Measurements from ENCODE around the gene ANAPC7. TPM values are rescaled to one million over a fixed set of nuclear protein-coding genes. Genes with fewer than 3 reads are reported as not detected.

The ANAPC7 gene
- total RNA-seq, 3 donors from 2014 or later = 31.9 to 50.3 (median 32.8) TPM

DNA sequence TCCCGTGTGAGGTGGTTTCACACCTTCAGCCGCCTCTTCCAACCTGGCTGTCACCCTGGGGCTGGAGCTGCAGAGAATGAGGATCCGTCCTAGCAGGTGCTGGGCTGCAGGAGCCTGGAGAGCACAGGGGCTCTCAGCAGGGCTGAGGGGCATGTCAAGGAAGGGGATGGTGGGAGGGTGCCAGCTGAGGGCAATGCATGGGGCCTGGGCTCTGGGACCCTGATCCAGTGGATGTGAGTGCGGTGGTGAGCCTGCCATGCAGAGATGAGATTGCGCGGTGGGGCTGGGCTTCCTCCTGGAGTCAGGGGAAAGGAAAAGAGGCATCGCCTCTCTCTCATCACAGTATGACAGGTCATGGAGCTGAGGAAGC, 31.5 kb downstream of the ANAPC7 start:
- intact Hi-C loops (cut with DNase I, micrococcal nuclease) = no loop called here
- no peaks in the 10 kb centered on the region for H3K9me3 ChIP-seq
- no peak for DNase-seq
- TF ChIP-seq, protein P1, sequence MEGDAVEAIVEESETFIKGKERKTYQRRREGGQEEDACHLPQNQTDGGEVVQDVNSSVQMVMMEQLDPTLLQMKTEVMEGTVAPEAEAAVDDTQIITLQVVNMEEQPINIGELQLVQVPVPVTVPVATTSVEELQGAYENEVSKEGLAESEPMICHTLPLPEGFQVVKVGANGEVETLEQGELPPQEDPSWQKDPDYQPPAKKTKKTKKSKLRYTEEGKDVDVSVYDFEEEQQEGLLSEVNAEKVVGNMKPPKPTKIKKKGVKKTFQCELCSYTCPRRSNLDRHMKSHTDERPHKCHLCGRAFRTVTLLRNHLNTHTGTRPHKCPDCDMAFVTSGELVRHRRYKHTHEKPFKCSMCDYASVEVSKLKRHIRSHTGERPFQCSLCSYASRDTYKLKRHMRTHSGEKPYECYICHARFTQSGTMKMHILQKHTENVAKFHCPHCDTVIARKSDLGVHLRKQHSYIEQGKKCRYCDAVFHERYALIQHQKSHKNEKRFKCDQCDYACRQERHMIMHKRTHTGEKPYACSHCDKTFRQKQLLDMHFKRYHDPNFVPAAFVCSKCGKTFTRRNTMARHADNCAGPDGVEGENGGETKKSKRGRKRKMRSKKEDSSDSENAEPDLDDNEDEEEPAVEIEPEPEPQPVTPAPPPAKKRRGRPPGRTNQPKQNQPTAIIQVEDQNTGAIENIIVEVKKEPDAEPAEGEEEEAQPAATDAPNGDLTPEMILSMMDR (IDR thresholded peaks at IDR 0.05) = no peak
- peaks cover 7% of the 10 kb centered on the region for H3K36me3 ChIP-seq (ENCODE audit: low read depth)
- no peaks in the 10 kb centered on the region for H3K4me1 ChIP-seq (ENCODE audit: low read depth)
- no peak for ATAC-seq
- H3K4me3 ChIP-seq = no peak overlapping the region

DNA sequence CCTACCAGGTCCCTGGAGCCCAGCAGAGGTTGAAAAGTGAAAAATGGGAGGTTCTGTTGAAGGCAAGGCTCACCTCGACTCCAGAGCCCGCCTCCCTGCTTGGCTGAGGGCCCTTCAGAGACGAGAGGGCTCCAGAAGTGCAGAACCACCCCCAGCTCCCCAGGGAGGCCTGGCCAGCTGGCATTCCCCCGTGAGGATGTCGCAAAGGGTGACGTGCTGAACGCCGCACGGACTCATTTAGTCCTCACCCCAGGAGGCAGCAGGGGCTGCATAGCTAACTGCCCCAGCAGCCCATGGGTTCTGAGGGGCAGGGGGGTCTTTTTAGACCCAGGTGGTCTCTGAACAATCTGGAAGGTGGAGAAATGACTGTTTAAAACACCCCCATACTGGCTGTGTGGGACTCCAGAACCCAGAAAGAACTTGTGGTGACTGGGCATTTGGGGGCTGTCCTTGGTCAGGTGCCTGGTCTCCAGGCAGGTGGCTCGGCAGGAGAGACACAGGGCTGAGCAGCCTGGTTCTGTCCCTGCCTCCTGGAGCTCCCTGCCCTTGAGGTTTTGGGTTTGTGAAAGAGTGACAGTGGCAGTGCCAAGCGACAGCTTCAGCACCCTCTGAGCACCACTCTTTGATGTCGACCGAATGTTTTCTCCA, 32.0 kb downstream of the ANAPC7 start:
- intact Hi-C loops (cut with DNase I, micrococcal nuclease) = no loop called here
- H3K9me3 ChIP-seq = no peaks in the 10 kb centered on the region
- DNase-seq = no peak
- ATAC-seq = no peak
- peaks cover 7% of the 10 kb centered on the region for H3K36me3 ChIP-seq (ENCODE audit: low read depth)
- H3K4me3 ChIP-seq = no peak overlapping the region
- TF ChIP-seq, protein P1 (IDR thresholded peaks at IDR 0.05) = no peak
- H3K4me1 ChIP-seq (ENCODE audit: low read depth) = no peaks in the 10 kb centered on the region

DNA sequence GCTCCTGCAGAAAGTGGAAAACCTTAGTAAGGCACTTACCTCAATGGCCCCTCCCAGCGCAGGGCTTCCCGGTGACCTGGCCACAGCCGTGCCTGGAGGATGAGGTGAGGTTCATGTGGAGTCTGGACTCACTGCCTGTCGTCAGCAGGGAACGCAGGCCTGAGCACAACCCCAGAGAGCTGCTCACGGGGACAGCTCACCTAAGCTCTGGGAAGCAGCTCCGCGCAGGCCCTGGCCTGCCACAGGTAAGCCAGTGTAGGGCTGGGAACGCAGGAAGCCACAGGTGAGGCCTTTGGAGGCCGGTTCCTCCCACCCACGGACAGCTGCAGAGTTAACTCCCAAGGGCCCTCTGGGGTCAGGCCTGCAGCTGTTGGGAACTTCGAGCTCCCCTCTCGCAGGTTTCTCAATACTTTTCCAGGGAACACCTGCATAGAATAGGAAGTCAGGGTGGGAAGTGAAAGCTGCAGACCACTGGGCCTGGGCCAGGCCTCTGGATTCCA, 32.7 kb downstream of the ANAPC7 start:
- DNase-seq (no peak), ATAC-seq (no peak)
- no peaks in the 10 kb centered on the region for H3K9me3 ChIP-seq
- intact Hi-C loops (cut with DNase I, micrococcal nuclease) = no loop called here
- H3K4me3 ChIP-seq = no peak overlapping the region
- TF ChIP-seq, protein P1 (IDR thresholded peaks at IDR 0.05) = no peak
- no peaks in the 10 kb centered on the region for H3K4me1 ChIP-seq (ENCODE audit: low read depth)
- H3K36me3 ChIP-seq (ENCODE audit: low read depth) = peaks cover 7% of the 10 kb centered on the region

DNA sequence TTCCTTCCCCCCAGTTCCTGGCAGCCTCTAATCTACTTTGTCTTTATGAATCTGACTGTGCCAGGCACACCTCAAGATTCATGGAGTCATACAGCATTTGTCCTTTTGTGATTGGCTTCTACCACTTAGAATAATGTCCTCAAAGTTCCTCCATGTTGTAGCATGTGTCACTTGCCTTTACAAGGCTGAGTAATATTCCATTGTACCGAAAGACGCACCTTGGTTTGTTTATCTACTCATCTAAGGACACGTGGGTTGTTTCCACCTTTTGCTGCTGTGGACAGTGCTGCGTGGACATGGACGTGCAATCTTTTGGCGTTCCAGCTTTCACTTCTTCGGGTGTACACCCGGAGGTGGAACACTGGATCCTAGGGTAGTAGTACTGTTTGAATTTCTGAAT, 33.5 kb downstream of the ANAPC7 start:
- TF ChIP-seq, protein P1 (IDR thresholded peaks at IDR 0.05) = no peak
- H3K4me3 ChIP-seq = no peak overlapping the region
- intact Hi-C loops (cut with DNase I, micrococcal nuclease) = no loop called here
- no peaks in the 10 kb centered on the region for H3K9me3 ChIP-seq
- peaks cover under 1% of the 10 kb centered on the region for H3K36me3 ChIP-seq (ENCODE audit: low read depth)
- no peaks in the 10 kb centered on the region for H3K4me1 ChIP-seq (ENCODE audit: low read depth)
- no peak for ATAC-seq
- no peak for DNase-seq

DNA sequence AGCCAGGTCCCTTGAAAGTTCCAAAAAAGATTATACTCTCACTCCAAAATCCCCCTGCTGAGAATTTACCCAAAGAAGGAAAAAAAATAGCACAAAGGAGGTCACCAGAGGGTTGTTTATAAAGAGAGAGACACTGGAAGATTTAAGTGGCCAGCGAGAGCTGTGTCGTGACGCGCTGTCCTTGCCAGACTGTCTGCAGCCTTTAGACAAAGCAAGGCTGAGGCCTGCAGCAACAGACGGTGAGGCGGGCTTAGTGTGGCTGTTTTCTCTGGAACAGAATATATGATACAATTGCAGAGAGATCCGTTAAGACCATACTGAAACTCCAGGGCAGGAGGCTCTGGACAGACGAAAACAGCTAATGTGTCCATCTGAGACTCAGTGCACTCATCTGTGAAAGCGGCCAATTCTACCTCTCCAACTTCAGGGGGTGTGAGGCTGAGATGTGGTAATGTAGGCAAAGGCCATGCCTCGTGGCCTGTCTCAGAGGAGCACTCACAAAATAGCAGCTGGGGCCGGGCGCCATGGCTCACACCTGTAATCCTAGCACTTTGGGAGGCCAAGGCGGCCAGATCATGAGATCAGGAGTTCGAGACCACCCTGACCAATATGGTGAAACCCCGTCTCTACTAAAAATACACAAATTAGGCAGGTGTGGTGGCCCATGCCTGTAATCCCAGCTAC, 36.2 kb downstream of the ANAPC7 start:
- no peaks in the 10 kb centered on the region for H3K4me1 ChIP-seq (ENCODE audit: low read depth)
- no peak overlapping the region for H3K4me3 ChIP-seq
- ATAC-seq (peak; percentile 17), DNase-seq (peak in 1 of 3 donors; percentile 30)
- intact Hi-C loops (cut with DNase I, micrococcal nuclease) = no loop called here
- H3K36me3 ChIP-seq (ENCODE audit: low read depth) = no peaks in the 10 kb centered on the region
- H3K9me3 ChIP-seq = no peaks in the 10 kb centered on the region
- TF ChIP-seq, protein P1 (IDR thresholded peaks at IDR 0.05) = no peak
